DMS79 (cell line): Measurements from ENCODE around the gene CD84.
"Not testable (repeated sequence)": the region's sequence is repeated elsewhere in the genome, so short reads cannot be mapped to it uniquely, and the experiment has no call there.

Source experiments
- DNase-seq: peaks from one replicate; lab custom pipeline; 2025; lab: John Stamatoyannopoulos, UW

CD84 gene

GRCh38 chr1:160579216-160579701 lies at the start of gene CD84:
CD84 (minus strand) TSS chr1:160579496; CDS start chr1:160579437, 59 bp downstream.
- DNase-seq: no peak

GRCh38 chr1:160628799-160629263 lies 49.5 kb upstream of the CD84 start:
- no peak for DNase-seq

GRCh38 chr1:160627677-160628289 lies 48.5 kb upstream of the CD84 start:
- not testable (repeated sequence) for DNase-seq

- DNase-seq: no peak
Measured at GRCh38 chr1:160626509-160627342, 47.4 kb upstream of the CD84 start.

- no peak for DNase-seq
Measured at GRCh38 chr1:160625725-160626498, 46.6 kb upstream of the CD84 start.

GRCh38 chr1:160625321-160625720 lies 46.0 kb upstream of the CD84 start:
- DNase-seq: no peak

- DNase-seq: no peak
Measured at GRCh38 chr1:160624464-160624863, 45.2 kb upstream of the CD84 start.

GRCh38 chr1:160623862-160624261 lies 44.6 kb upstream of the CD84 start:
- no peak for DNase-seq

- DNase-seq: no peak
Measured at GRCh38 chr1:160623227-160623633, 43.9 kb upstream of the CD84 start.

GRCh38 chr1:160622501-160623226 lies 43.4 kb upstream of the CD84 start:
- DNase-seq: no peak

- no peak for DNase-seq
Measured at GRCh38 chr1:160621633-160622413, 42.5 kb upstream of the CD84 start.

- DNase-seq: no peak
Measured at GRCh38 chr1:160620942-160621632, 41.8 kb upstream of the CD84 start.

- DNase-seq: no peak
Measured at GRCh38 chr1:160619742-160620277, 40.5 kb upstream of the CD84 start.

- no peak for DNase-seq
Measured at GRCh38 chr1:160618763-160619274, 39.5 kb upstream of the CD84 start.

- DNase-seq: no peak
Measured at GRCh38 chr1:160618327-160618726, 39.0 kb upstream of the CD84 start.

GRCh38 chr1:160615660-160616059 lies 36.4 kb upstream of the CD84 start:
- DNase-seq: no peak

- no peak for DNase-seq
Measured at GRCh38 chr1:160614410-160614809, 35.1 kb upstream of the CD84 start.

GRCh38 chr1:160612613-160613218 lies 33.4 kb upstream of the CD84 start:
- no peak for DNase-seq

GRCh38 chr1:160610569-160611242 lies 31.4 kb upstream of the CD84 start:
- DNase-seq: no peak
